ENCODE results near the gene TENT4A. TPM values are rescaled to one million over a fixed set of nuclear protein-coding genes. Genes with fewer than 3 reads are reported as not detected.

TENT4A gene
- total RNA-seq, 6 experiments from 2014 or later = 8.5 to 23.1 (median 13.2) TPM

- TF ChIP-seq POLR2A (IDR thresholded peaks at IDR 0.05) (no peak), CTCF (IDR thresholded peaks at IDR 0.05) (no peak)
- no peaks in the 10 kb centered on the region for H3K9me3 ChIP-seq
- H3K27me3 ChIP-seq = no peaks in the 10 kb centered on the region
- WGBS (ENCODE audit: insufficient coverage, low coverage, low lambda C conversion rate, missing lambda C conversion rate) = 18% methylated on average over 6 of the region's 6 CpGs
- H3K36me3 ChIP-seq = no peaks in the 10 kb centered on the region
- peaks cover 0 to 51% (median 15%) of the 10 kb centered on the region in 4 donors for H3K4me1 ChIP-seq
- DNase-seq (no peak), ATAC-seq (no peak)
- intact Hi-C loops (cut with DNase I) = no loop called here
- H3K27ac ChIP-seq = peak overlapping the region in 2 of 3 donors; percentile 65 to 92
- peak overlapping the region; percentile 57 to 73 (median 61) for H3K4me3 ChIP-seq
Measured at GRCh38 chr5:6715271-6715670, 2.0 kb downstream of the TENT4A start.

- no peaks in the 10 kb centered on the region for H3K9me3 ChIP-seq
- H3K27ac ChIP-seq = peak overlapping the region in 2 of 3 donors; percentile 65 to 92
- H3K27me3 ChIP-seq = no peaks in the 10 kb centered on the region
- intact Hi-C loops (cut with DNase I) = no loop called here
- 11% methylated on average over 11 of the region's 17 CpGs for WGBS (ENCODE audit: insufficient coverage, low coverage, low lambda C conversion rate, missing lambda C conversion rate)
- TF ChIP-seq CTCF (IDR thresholded peaks at IDR 0.05) (no peak), POLR2A (IDR thresholded peaks at IDR 0.05) (no peak)
- H3K4me3 ChIP-seq = peak overlapping the region; percentile 57 to 73 (median 61)
- H3K4me1 ChIP-seq = peaks cover 0 to 56% (median 18%) of the 10 kb centered on the region in 4 donors
- no peak for DNase-seq
- no peak for ATAC-seq
- H3K36me3 ChIP-seq = no peaks in the 10 kb centered on the region
Measured at GRCh38 chr5:6715758-6716628, 2.8 kb downstream of the TENT4A start.

- ATAC-seq = no peak
Measured at GRCh38 chr5:6716629-6717149, 3.5 kb downstream of the TENT4A start.

GRCh38 chr5:6717247-6717646, 4.0 kb downstream of the TENT4A start:
- Histone ChIP-seq H3K9me3 (no peaks in the 10 kb centered on the region), H3K4me3 (no peak overlapping the region), H3K27ac (peak overlapping the region in 2 of 3 donors; percentile 23 to 92), H3K36me3 (no peaks in the 10 kb centered on the region), H3K4me1 (peaks cover 0 to 60% (median 22%) of the 10 kb centered on the region in 4 donors), H3K27me3 (no peaks in the 10 kb centered on the region)
- no peak for TF ChIP-seq CTCF (IDR thresholded peaks at IDR 0.05)
- no peak for TF ChIP-seq POLR2A (IDR thresholded peaks at IDR 0.05)
- peak in 2 of 4 donors; percentile 18 to 25 for ATAC-seq
- DNase-seq = peak in 2 of 3 donors; percentile 69 to 73
- intact Hi-C loops (cut with DNase I) = no loop called here

More at GRCh38 chr5:6716629-6717149, 3.5 kb downstream of the TENT4A start:
- H3K27me3 ChIP-seq = no peaks in the 10 kb centered on the region
- TF ChIP-seq CTCF (IDR thresholded peaks at IDR 0.05) (no peak), POLR2A (IDR thresholded peaks at IDR 0.05) (no peak)
- H3K9me3 ChIP-seq = no peaks in the 10 kb centered on the region
- WGBS (ENCODE audit: insufficient coverage, low coverage, low lambda C conversion rate, missing lambda C conversion rate) = no CpG with 5 or more reads among the region's 4 CpGs
- peak overlapping the region in 2 of 3 donors; percentile 23 to 92 for H3K27ac ChIP-seq
- intact Hi-C loops (cut with DNase I) = no loop called here
- H3K4me1 ChIP-seq = peaks cover 0 to 61% (median 19%) of the 10 kb centered on the region in 4 donors
- H3K36me3 ChIP-seq = no peaks in the 10 kb centered on the region
- DNase-seq = no peak
- H3K4me3 ChIP-seq = no peak overlapping the region

Measured in right lobe of liver (tissue), 6 donors.